ENCODE results near the gene ROR1. TPM values are rescaled to one million over a fixed set of nuclear protein-coding genes. Genes with fewer than 3 reads are reported as not detected.

ROR1 gene
- total RNA-seq, 1 experiment from 2014 or later, result 2.7 TPM

DNA sequence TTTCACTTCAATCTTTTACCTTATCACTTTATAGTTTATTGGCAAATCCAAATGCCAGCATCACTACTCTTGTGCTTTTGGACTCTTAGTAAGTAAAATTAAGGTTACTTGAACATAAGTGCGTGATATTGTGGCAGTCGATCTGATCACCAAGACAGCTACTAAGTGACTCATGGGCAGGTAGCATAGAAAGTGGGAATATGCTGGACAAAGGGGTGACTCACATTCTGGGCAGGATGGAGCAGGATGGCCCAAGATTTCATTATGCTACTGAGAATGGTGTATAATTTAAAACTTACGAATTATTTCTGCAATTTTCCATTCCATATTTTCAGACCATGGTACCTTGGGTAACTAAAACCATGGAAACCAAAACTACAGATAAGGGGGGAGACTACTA, 120.2 kb downstream of the ROR1 start:
- Histone ChIP-seq H3K9me2 (ENCODE audit: insufficient read depth) (no peaks in the 10 kb centered on the region), H2AFZ (ENCODE audit: low read depth, low read length, poor library complexity, severe bottlenecking) (no peak overlapping the region), H3K79me2 (ENCODE audit: insufficient read depth, low read length) (no peaks in the 10 kb centered on the region), H3K9me3 (ENCODE audit: control insufficient read depth in 1 of 2, insufficient read depth in 1 of 2, low read depth in 1 of 2, low read length in 2 of 2) (no peaks in the 10 kb centered on the region; a peak in 1 of 4 replicates), H4K20me1 (ENCODE audit: insufficient read depth) (no peaks in the 10 kb centered on the region), H3K36me3 (ENCODE audit: control insufficient read depth in 1 of 2, insufficient read depth in 2 of 2, low read length in 2 of 2) (no peaks in the 10 kb centered on the region), H3K9ac (ENCODE audit: low read length) (no peak overlapping the region), H3K4me2 (ENCODE audit: low read length) (no peak overlapping the region), H3K4me3 (replicated peaks in 1 of 2; ENCODE audit: low read depth in 1 of 2, low read length in 2 of 2) (no peak overlapping the region), H3K27ac (ENCODE audit: low read depth, low read length) (no peak overlapping the region), H3K27me3 (ENCODE audit: insufficient read depth, low read length) (no peaks in the 10 kb centered on the region), H3K4me1 (ENCODE audit: control insufficient read depth in 1 of 2, insufficient read depth in 2 of 2, low read length in 2 of 2) (peaks cover 4 to 5% of the 10 kb centered on the region in 2 experiments; a peak in 2 of 4 replicates)
- intact Hi-C loops (cut with micrococcal nuclease), result no loop called here
- POLR2A ChIA-PET, result no interaction called here
- DNase-seq (ENCODE audit: low read depth, low spot score) (no peak), ATAC-seq (no peak)
- RAD21 ChIA-PET (ENCODE audit: low non-redundant PET in 1 of 2, low total read pairs in 2 of 2, uncharacterized antibody in 2 of 2, unreplicated experiment in 2 of 2), result no interaction called here
- CTCF ChIA-PET, result no interaction called here
- TF ChIP-seq TCF7L2 (IDR thresholded peaks at IDR 0.05; ENCODE audit: borderline replicate concordance, extremely low read depth, insufficient read depth, insufficient read length) (no peak), EGR1 (IDR thresholded peaks at IDR 0.05; ENCODE audit: low read depth) (no peak), CBX3 (IDR thresholded peaks at IDR 0.05; ENCODE audit: low read depth) (no peak), ZFX (IDR thresholded peaks at IDR 0.05) (no peak), POLR2AphosphoS5 (IDR thresholded peaks at IDR 0.05; ENCODE audit: low read depth, low read length) (no peak), FOSL1 (IDR thresholded peaks at IDR 0.05; ENCODE audit: low read depth) (no peak), ZBTB33 (IDR thresholded peaks at IDR 0.05; ENCODE audit: extremely low read depth, insufficient replicate concordance, low read length) (no peak), SIN3A (IDR thresholded peaks at IDR 0.05; ENCODE audit: low read depth) (no peak), ZNF274 (IDR thresholded peaks at IDR 0.05; ENCODE audit: low read depth, low read length) (no peak)
- BruUV-seq (replicated peaks), result no TSS peak

Measured in HCT116 (cell line).